PC-3 (cell line): ENCODE results near the gene MACROH2A2. TPM values are rescaled to one million over a fixed set of nuclear protein-coding genes. Genes with fewer than 3 reads are reported as not detected.

Source experiments
- ATAC-seq: fragments of 200-7000 bp; cut with Tn5 transposase; 2 replicates; pipeline ENCODE4 v1.9.1; 2020; ENCODE audit warnings: mild to moderate bottlenecking, moderate library complexity
- BruUV-seq: library from RNA; stranded (reverse); fragments of 400-500 nt; replicated peaks from 2 replicates; lab custom pipeline; 2021; lab: Mats Ljungman, UMichigan
- CTCF ChIA-PET: fragments of 300-600 bp; sonication (Branson Sonifier 250); formaldehyde crosslinking; loops from one replicate; lab custom pipeline; 2022; ENCODE audit warnings: antibody characterized with exemption; lab: Charles Lee
- POLR2A ChIA-PET: fragments of 300-600 bp; sonication (Branson Sonifier 250); formaldehyde crosslinking; loops from one replicate; lab custom pipeline; 2022; ENCODE audit warnings: antibody characterized with exemption; ENCODE audit not compliant: unreplicated experiment; lab: Charles Lee
- DNase-seq: peaks from one replicate; pipeline ENCODE4 v3.0.0-alpha.2; 2015
- H2AFZ ChIP-seq: fragments of 300-600 bp; sonication (generic); 2 replicates; pipeline ENCODE4 v1.6.0; 2016; ENCODE audit warnings: antibody characterized with exemption, low read length
- H3F3A ChIP-seq: fragments of 300-600 bp; sonication (generic); one replicate; pipeline ENCODE4 v1.6.0; 2017; ENCODE audit warnings: antibody characterized with exemption, low read length, control low read depth, mild to moderate bottlenecking; ENCODE audit not compliant: unreplicated experiment
- H3K27ac ChIP-seq: fragments of 300-600 bp; sonication (generic); 2 replicates; pipeline ENCODE4 v1.5.1; 2016; ENCODE audit warnings: mild to moderate bottlenecking, low read length
- H3K27me3 ChIP-seq: fragments of 300-600 bp; sonication (generic); 2 replicates; pipeline ENCODE4 v1.6.1; 2016; ENCODE audit warnings: low read length, mixed read lengths
- H3K36me3 ChIP-seq: fragments of 300-600 bp; sonication (generic); 2 replicates; pipeline ENCODE4 v1.6.1; 2016; ENCODE audit warnings: low read depth, mixed run types, low read length, mixed read lengths
- H3K4me1 ChIP-seq: fragments of 300-600 bp; sonication (generic); 2 replicates; pipeline ENCODE4 v1.5.1; 2016; ENCODE audit warnings: low read length; ENCODE audit not compliant: insufficient read depth
- H3K4me2 ChIP-seq: fragments of 300-600 bp; sonication (generic); 2 replicates; pipeline ENCODE4 v1.6.0; 2016; ENCODE audit warnings: low read length
- H3K4me3 ChIP-seq: fragments of 300-600 bp; sonication (generic); 2 replicates; pipeline ENCODE4 v1.5.1; 2016; ENCODE audit warnings: mild to moderate bottlenecking, low read length, mixed read lengths
- H3K79me2 ChIP-seq: fragments of 300-600 bp; sonication (generic); 2 replicates; pipeline ENCODE4 v1.6.1; 2017; ENCODE audit warnings: low read length, mixed read lengths
- H3K9ac ChIP-seq: fragments of 300-600 bp; sonication (generic); 2 replicates; pipeline ENCODE4 v1.6.0; 2016; ENCODE audit warnings: mild to moderate bottlenecking, low read length
- H3K9me2 ChIP-seq: fragments of 300-600 bp; sonication (generic); replicated peaks from 2 replicates; pipeline ENCODE4 v1.6.1; 2016; ENCODE audit warnings: mixed run types, low read length, mixed read lengths
- H3K9me3 ChIP-seq: fragments of 300-600 bp; sonication (generic); 2 replicates; pipeline ENCODE4 v1.6.1; 2016; ENCODE audit warnings: low read length, mixed read lengths
- H4K20me1 ChIP-seq: fragments of 300-600 bp; sonication (generic); 2 replicates; pipeline ENCODE4 v1.6.1; 2016; ENCODE audit warnings: low read length, mixed read lengths
- CTCF ChIP-seq: fragments of 300-600 bp; sonication (generic); conservative IDR thresholded peaks from 2 replicates; pipeline ENCODE4 v1.5.1; 2017; ENCODE audit warnings: antibody characterized with exemption, low read depth, mild to moderate bottlenecking, low read length
- EZH2 ChIP-seq: fragments of 300-600 bp; sonication (generic); IDR thresholded peaks from one replicate; pipeline ENCODE4 v1.6.1; 2017; ENCODE audit warnings: antibody characterized with exemption, mild to moderate bottlenecking, low read length; ENCODE audit not compliant: unreplicated experiment
- EZH2phosphoT487 ChIP-seq: fragments of 300-600 bp; sonication (generic); IDR thresholded peaks from 2 replicates; pipeline ENCODE4 v1.6.1; 2018; ENCODE audit warnings: mild to moderate bottlenecking, antibody characterized with exemption, low read length, borderline replicate concordance
- intact Hi-C: fragments of 100-400 bp; cut with micrococcal nuclease; formaldehyde crosslinking; loops from 2 replicates; pipeline ENCODE4 v1.9.0; 2023
- total RNA-seq: library from RNA; depleted of rRNA; stranded (reverse); fragments of >200 nt; gene quantifications from 2 replicates; pipeline ENCODE4 v1.2.3, GENCODE V29; 2014

MACROH2A2 gene
- total RNA-seq, 1 experiment from 2014 or later = 86.7 TPM

GRCh38 chr10:70063418-70064098 is 10.9 kb downstream of the MACROH2A2 start:
- POLR2A ChIA-PET = no interaction called here

GRCh38 chr10:70064486-70064885 is 11.8 kb downstream of the MACROH2A2 start:
- intact Hi-C loops = no loop called here
- no peak overlapping the region for H3K4me2 ChIP-seq
- no peaks in the 10 kb centered on the region for H3K9me2 ChIP-seq
- no peaks in the 10 kb centered on the region for H3K27me3 ChIP-seq
- H3K9ac ChIP-seq = no peak overlapping the region
- no TSS peak for BruUV-seq
- no peaks in the 10 kb centered on the region for H3K4me1 ChIP-seq
- no peak overlapping the region for H3K4me3 ChIP-seq
- TF ChIP-seq EZH2phosphoT487 (no peak), EZH2 (no peak), CTCF (no peak)
- ATAC-seq = no peak
- ChIA-PET POLR2A (interaction anchor here (0.5 kb wide), 1 partner anchor 9 kb away, joined by 3 read pairs; no protein-coding TSS in a partner anchor), CTCF (no interaction called here)
- H3K36me3 ChIP-seq = no peaks in the 10 kb centered on the region
- no peaks in the 10 kb centered on the region for H3K79me2 ChIP-seq
- H3K27ac ChIP-seq = no peak overlapping the region
- no peaks in the 10 kb centered on the region for H3K9me3 ChIP-seq
- H2AFZ ChIP-seq = no peak overlapping the region
- DNase-seq = no peak
- H3F3A ChIP-seq = no peaks in the 10 kb centered on the region
- H4K20me1 ChIP-seq = no peaks in the 10 kb centered on the region

More at GRCh38 chr10:70063418-70064098, 10.9 kb downstream of the MACROH2A2 start:
- no TSS peak for BruUV-seq
- TF ChIP-seq CTCF = no peak
- no peak for TF ChIP-seq EZH2
- TF ChIP-seq EZH2phosphoT487 = no peak
- no peak for DNase-seq
- H3K9ac ChIP-seq = no peak overlapping the region
- no peak for ATAC-seq
- H3K4me1 ChIP-seq = no peaks in the 10 kb centered on the region
- no peaks in the 10 kb centered on the region for H3K27me3 ChIP-seq
- H3K79me2 ChIP-seq = 0 out of 2 replicates have a peak, but pooled peaks cover 4% of the 10 kb centered on the region
- no peak overlapping the region for H3K4me3 ChIP-seq
- H3K27ac ChIP-seq = no peak overlapping the region
- no peak overlapping the region for H3K4me2 ChIP-seq
- no peak overlapping the region for H2AFZ ChIP-seq
- H3F3A ChIP-seq = no peaks in the 10 kb centered on the region
- no peaks in the 10 kb centered on the region for H3K9me3 ChIP-seq
- H3K36me3 ChIP-seq = no peaks in the 10 kb centered on the region
- H3K9me2 ChIP-seq = no peaks in the 10 kb centered on the region
- intact Hi-C loops = no loop called here
- no peaks in the 10 kb centered on the region for H4K20me1 ChIP-seq
- CTCF ChIA-PET = no interaction called here

GRCh38 chr10:70066190-70066589 is 13.5 kb downstream of the MACROH2A2 start:
- no peaks in the 10 kb centered on the region for H3K27me3 ChIP-seq
- H3K4me3 ChIP-seq = no peak overlapping the region
- intact Hi-C loops = no loop called here
- no peaks in the 10 kb centered on the region for H3K9me3 ChIP-seq
- no peak overlapping the region for H3K9ac ChIP-seq
- ChIA-PET CTCF (no interaction called here), POLR2A (interaction anchor here (0.5 kb wide), 1 partner anchor 55 kb away, joined by 3 read pairs; no protein-coding TSS in a partner anchor)
- no peak overlapping the region for H2AFZ ChIP-seq
- H4K20me1 ChIP-seq = no peaks in the 10 kb centered on the region
- BruUV-seq = no TSS peak
- H3K4me1 ChIP-seq = no peaks in the 10 kb centered on the region
- ATAC-seq = no peak
- no peaks in the 10 kb centered on the region for H3K9me2 ChIP-seq
- no peak for DNase-seq
- no peaks in the 10 kb centered on the region for H3K36me3 ChIP-seq
- no peak overlapping the region for H3K27ac ChIP-seq
- TF ChIP-seq EZH2 (no peak), CTCF (no peak), EZH2phosphoT487 (no peak)
- no peaks in the 10 kb centered on the region for H3K79me2 ChIP-seq
- H3F3A ChIP-seq = no peaks in the 10 kb centered on the region
- no peak overlapping the region for H3K4me2 ChIP-seq
